ENCODE measurements around the gene UTP20. TPM values are rescaled to one million over a fixed set of nuclear protein-coding genes. Genes with fewer than 3 reads are reported as not detected.

The UTP20 gene
- total and polyA plus RNA-seq, 4 donors = 1.5 to 10.1 (median 4.4) TPM

- Histone ChIP-seq H3K36me3 (ENCODE audit: control insufficient read depth in 4 of 4, insufficient read depth in 3 of 4, low read depth in 1 of 4, low read length in 3 of 4) (peaks cover 3 to 34% (median 18%) of the 10 kb centered on the region in 4 donors), H3K9me3 (ENCODE audit: control insufficient read depth in 4 of 4, low read length in 3 of 4) (no peaks in the 10 kb centered on the region), H3K9ac (ENCODE audit: low read depth in 1 of 2, low read length in 2 of 2) (no peak overlapping the region), H3K27ac (ENCODE audit: low read depth in 1 of 2, low read length in 2 of 2) (no peak overlapping the region), H3K4me1 (ENCODE audit: control insufficient read depth in 4 of 4, insufficient read depth in 4 of 4, low read length in 3 of 4) (no peaks in the 10 kb centered on the region), H3K27me3 (ENCODE audit: control insufficient read depth in 4 of 4, insufficient read depth in 4 of 4, low read length in 3 of 4) (no peaks in the 10 kb centered on the region), H3K4me3 (ENCODE audit: low read depth in 1 of 3, low read length in 3 of 3) (no peak overlapping the region)
- DNase-seq (ENCODE audit: low spot score) = no peak
- TF ChIP-seq HNF4A (conservative IDR thresholded peaks at IDR 0.05) = no peak
- TF ChIP-seq FOXA1 (IDR thresholded peaks at IDR 0.05) = no peak
- no peak for TF ChIP-seq HNF4G (IDR thresholded peaks at IDR 0.05)
- no peak for TF ChIP-seq GABPA (IDR thresholded peaks at IDR 0.05 in 1 of 2, conservative IDR thresholded peaks at IDR 0.05 in 1 of 2)
- no peak for TF ChIP-seq SP1 (IDR thresholded peaks at IDR 0.05)
- no peak for TF ChIP-seq EGR1 (IDR thresholded peaks at IDR 0.05; ENCODE audit: low read depth in 2 of 2)
- no peak for TF ChIP-seq TAF1 (conservative IDR thresholded peaks at IDR 0.05)
- no peak for TF ChIP-seq ATF3 (IDR thresholded peaks at IDR 0.05)
- WGBS = 91% methylated on average over 4 of the region's 4 CpGs
Measured at GRCh38 chr12:101338087-101338486, 58.2 kb downstream of the UTP20 start.

- DNase-seq (ENCODE audit: low spot score) = no peak
- H3K9me3 ChIP-seq (ENCODE audit: control insufficient read depth in 4 of 4, low read length in 3 of 4) = no peaks in the 10 kb centered on the region
- H3K4me3 ChIP-seq (ENCODE audit: low read depth in 1 of 3, low read length in 3 of 3) = no peak overlapping the region
- no peak for TF ChIP-seq ATF3 (IDR thresholded peaks at IDR 0.05)
- no peak for TF ChIP-seq GABPA (IDR thresholded peaks at IDR 0.05 in 1 of 2, conservative IDR thresholded peaks at IDR 0.05 in 1 of 2)
- TF ChIP-seq YY1 (IDR thresholded peaks at IDR 0.05) = no peak
- no peak for TF ChIP-seq FOXA1 (IDR thresholded peaks at IDR 0.05)
- H3K4me1 ChIP-seq (ENCODE audit: control insufficient read depth in 4 of 4, insufficient read depth in 4 of 4, low read length in 3 of 4) = no peaks in the 10 kb centered on the region
- H3K27ac ChIP-seq (ENCODE audit: low read depth in 1 of 2, low read length in 2 of 2) = no peak overlapping the region
- H3K9ac ChIP-seq (ENCODE audit: low read depth in 1 of 2, low read length in 2 of 2) = no peak overlapping the region
- peaks cover 5 to 43% (median 28%) of the 10 kb centered on the region in 4 donors for H3K36me3 ChIP-seq (ENCODE audit: control insufficient read depth in 4 of 4, insufficient read depth in 3 of 4, low read depth in 1 of 4, low read length in 3 of 4)
- no peaks in the 10 kb centered on the region for H3K27me3 ChIP-seq (ENCODE audit: control insufficient read depth in 4 of 4, insufficient read depth in 4 of 4, low read length in 3 of 4)
- 98% methylated on average over 3 of the region's 3 CpGs for WGBS
Measured at GRCh38 chr12:101343893-101344292, 64.0 kb downstream of the UTP20 start.

- TF ChIP-seq GABPA (IDR thresholded peaks at IDR 0.05 in 1 of 2, conservative IDR thresholded peaks at IDR 0.05 in 1 of 2) (no peak), RXRA (IDR thresholded peaks at IDR 0.05) (no peak), TAF1 (conservative IDR thresholded peaks at IDR 0.05) (no peak), YY1 (IDR thresholded peaks at IDR 0.05) (no peak), MAX (IDR thresholded peaks at IDR 0.05) (no peak), EGR1 (IDR thresholded peaks at IDR 0.05; ENCODE audit: low read depth in 2 of 2) (no peak), CTCF (IDR thresholded peaks at IDR 0.05; ENCODE audit: low read depth, low read length, missing input control) (no peak), FOXA1 (IDR thresholded peaks at IDR 0.05) (no peak), REST (IDR thresholded peaks at IDR 0.05) (no peak), SP1 (IDR thresholded peaks at IDR 0.05) (no peak), RAD21 (IDR thresholded peaks at IDR 0.05) (no peak), ZBTB33 (IDR thresholded peaks at IDR 0.05) (no peak), NR2F2 (IDR thresholded peaks at IDR 0.05) (no peak), HNF4G (IDR thresholded peaks at IDR 0.05) (no peak), HNF4A (conservative IDR thresholded peaks at IDR 0.05) (no peak), JUND (IDR thresholded peaks at IDR 0.05) (no peak)
- 98% methylated on average over 4 of the region's 4 CpGs for WGBS
- peaks cover 6 to 47% (median 21%) of the 10 kb centered on the region in 4 donors for H3K36me3 ChIP-seq (ENCODE audit: control insufficient read depth in 4 of 4, insufficient read depth in 3 of 4, low read depth in 1 of 4, low read length in 3 of 4)
- H3K27me3 ChIP-seq (ENCODE audit: control insufficient read depth in 4 of 4, insufficient read depth in 4 of 4, low read length in 3 of 4) = no peaks in the 10 kb centered on the region
- DNase-seq (ENCODE audit: low spot score) = no peak
- H3K9me3 ChIP-seq (ENCODE audit: control insufficient read depth in 4 of 4, low read length in 3 of 4) = no peaks in the 10 kb centered on the region
- no peak overlapping the region for H3K4me3 ChIP-seq (ENCODE audit: low read depth in 1 of 3, low read length in 3 of 3)
- no peak overlapping the region for H3K27ac ChIP-seq (ENCODE audit: low read depth in 1 of 2, low read length in 2 of 2)
- no peaks in the 10 kb centered on the region for H3K4me1 ChIP-seq (ENCODE audit: control insufficient read depth in 4 of 4, insufficient read depth in 4 of 4, low read length in 3 of 4)
- H3K9ac ChIP-seq (ENCODE audit: low read depth in 1 of 2, low read length in 2 of 2) = no peak overlapping the region
Measured at GRCh38 chr12:101351682-101352081, 71.8 kb downstream of the UTP20 start.
